GM15510 (cell line): ENCODE results near the gene KAT6B.

Experiments
- POLR2A ChIP-seq: IDR thresholded peaks from 3 replicates; pipeline ENCODE4 v1.6.1; 2011; ENCODE audit warnings: borderline replicate concordance; ENCODE audit not compliant: insufficient read length; ENCODE audit errors: extremely low read depth

Gene KAT6B

DNA sequence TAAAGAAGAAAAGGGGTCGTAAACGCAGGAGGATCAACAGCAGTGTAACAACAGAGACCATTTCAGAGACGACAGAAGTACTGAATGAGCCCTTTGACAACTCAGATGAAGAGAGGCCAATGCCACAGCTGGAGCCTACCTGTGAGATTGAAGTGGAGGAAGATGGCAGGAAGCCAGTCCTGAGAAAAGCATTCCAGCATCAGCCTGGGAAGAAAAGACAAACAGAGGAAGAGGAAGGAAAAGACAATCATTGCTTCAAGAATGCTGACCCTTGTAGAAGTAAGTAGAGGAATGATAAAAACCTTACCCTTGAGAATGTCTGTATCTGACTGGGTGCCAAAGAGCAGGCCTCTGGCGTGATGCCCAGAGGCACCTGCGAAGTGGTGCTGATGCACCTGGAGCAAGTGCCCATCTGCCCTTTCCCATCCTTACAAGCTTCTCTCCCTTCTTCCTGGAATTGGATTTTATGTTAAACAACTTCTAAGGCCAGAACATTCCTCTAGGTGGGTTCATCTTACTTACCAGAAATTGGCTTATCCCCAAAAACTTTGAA lies 198.6 kb downstream of the KAT6B start:
- no peak for TF ChIP-seq POLR2A

DNA sequence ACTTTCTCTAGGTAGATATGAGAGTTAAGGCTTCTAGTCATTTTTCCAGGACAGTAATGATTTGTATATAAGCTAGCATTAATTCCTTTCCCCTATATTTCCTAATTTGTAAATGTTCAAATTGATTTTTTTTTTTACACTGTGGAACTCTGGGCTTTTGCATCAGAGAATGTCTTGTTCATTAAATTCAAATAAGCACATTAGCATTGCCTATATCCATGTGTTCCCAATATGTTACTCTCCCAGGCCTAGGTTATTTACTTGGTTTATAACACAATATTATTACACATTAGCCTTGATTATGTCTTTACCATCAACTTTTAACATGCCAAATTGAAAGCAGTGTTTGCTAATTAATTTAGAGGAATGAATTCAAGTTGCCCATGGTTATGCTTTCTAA lies 201.6 kb downstream of the KAT6B start:
- no peak for TF ChIP-seq POLR2A

DNA sequence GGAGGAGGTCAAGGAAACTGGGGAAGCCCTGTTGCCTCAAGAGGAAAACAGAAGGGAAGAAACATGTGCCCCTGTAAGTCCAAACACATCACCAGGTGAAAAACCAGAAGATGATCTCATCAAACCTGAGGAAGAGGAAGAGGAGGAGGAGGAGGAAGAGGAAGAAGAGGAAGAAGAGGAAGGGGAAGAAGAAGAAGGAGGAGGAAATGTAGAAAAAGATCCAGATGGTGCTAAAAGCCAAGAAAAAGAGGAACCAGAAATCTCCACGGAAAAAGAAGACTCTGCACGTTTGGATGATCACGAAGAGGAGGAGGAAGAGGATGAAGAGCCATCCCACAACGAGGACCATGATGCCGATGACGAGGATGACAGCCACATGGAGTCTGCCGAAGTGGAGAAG lies 202.3 kb downstream of the KAT6B start:
- no peak for TF ChIP-seq POLR2A

DNA sequence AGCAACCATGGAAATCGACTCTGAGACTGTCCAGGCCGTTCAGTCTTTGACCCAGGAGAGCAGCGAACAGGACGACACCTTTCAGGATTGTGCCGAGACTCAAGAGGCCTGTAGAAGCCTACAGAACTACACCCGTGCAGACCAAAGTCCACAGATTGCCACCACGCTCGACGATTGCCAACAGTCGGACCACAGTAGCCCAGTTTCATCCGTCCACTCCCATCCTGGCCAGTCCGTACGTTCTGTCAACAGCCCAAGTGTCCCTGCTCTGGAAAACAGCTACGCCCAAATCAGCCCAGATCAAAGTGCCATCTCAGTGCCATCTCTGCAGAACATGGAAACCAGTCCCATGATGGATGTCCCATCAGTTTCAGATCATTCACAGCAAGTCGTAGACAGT lies 203.0 kb downstream of the KAT6B start:
- no peak for TF ChIP-seq POLR2A

DNA sequence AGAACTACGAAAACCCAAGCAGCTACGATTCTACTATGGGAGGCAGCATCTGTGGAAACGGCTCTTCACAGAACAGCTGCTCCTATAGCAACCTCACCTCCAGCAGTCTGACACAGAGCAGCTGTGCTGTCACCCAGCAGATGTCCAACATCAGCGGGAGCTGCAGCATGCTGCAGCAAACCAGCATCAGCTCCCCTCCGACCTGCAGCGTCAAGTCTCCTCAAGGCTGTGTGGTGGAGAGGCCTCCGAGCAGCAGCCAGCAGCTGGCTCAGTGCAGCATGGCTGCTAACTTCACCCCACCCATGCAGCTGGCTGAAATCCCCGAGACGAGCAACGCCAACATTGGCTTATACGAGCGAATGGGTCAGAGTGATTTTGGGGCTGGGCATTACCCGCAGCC lies 203.5 kb downstream of the KAT6B start:
- TF ChIP-seq POLR2A, result no peak

DNA sequence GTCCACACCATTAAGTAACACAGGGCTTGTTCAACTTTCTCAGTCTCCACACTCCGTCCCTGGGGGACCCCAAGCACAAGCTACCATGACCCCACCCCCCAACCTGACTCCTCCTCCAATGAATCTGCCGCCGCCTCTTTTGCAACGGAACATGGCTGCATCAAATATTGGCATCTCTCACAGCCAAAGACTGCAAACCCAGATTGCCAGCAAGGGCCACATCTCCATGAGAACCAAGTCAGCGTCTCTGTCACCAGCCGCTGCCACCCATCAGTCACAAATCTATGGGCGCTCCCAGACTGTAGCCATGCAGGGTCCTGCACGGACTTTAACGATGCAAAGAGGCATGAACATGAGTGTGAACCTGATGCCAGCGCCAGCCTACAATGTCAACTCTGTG lies 204.0 kb downstream of the KAT6B start:
- TF ChIP-seq POLR2A, result no peak

DNA sequence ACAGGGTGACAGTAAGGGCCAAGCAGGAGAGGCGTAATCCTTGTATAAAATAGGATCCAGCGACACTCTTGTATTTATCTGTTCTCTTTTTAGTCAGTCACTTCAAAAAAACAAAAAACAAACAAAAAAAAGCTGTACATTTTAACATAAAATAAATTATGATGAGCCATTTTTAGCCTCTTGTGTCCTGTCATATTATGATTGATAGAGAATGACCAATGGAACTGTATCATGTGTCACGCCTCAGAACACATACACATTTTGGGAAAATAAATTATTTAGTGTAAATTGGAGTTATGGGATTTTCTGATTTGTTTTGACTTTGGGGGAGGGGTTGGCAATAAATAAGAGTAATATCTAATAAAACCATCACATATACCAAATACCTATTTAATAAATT lies 205.7 kb downstream of the KAT6B start:
- no peak for TF ChIP-seq POLR2A

DNA sequence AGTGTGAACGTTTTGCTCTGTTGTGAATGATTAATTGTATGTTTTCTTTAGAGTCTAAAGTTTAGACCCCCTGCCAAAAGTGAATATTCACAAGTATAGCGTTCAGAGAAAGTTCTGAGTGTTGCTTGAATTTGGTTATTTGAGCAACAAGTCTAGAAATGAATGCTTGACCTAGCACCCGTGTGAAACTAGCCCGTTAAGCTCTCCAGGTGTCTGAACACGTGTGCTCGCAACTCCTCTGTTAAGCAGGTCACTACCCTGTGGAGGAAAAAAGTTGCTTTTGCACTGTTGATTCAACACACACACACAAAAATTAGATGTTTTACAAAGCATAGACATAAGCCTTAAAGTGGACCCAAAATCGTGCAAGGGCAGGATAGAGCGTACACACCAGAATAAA lies 206.4 kb downstream of the KAT6B start:
- no peak for TF ChIP-seq POLR2A

DNA sequence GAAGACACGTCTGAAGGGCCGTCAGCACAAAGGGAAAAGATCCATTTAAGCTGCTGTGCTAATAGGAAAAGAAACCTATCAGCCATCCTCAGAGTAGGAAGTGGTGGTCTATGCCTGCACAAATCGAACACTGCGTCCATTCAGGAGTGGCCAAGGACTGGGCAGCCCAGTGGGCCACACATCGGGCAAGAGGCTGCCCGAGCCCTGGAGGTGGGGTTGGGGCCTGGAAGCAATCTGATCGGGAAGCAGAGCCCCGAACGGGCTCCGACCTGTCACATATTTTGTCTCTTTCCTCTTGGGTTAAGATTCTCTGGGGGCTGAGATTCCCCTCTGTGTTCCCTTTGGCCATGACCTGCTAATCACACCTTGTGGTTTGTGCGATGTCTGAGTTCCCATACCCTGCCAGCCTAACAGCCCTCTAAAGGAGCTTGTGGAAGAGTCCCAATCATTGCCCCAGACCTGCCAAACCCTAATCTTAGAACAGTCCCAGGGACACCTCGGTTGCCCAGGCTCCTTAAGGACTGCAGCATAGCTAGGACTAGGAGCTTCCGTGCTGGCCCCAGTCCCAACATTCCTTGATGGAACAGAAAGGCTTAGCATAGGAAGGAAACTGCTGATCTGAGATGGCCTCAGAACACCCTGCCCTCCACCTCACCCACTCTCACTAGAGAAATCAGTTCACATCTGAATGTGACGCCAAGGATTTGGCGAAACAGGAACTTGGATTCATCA lies 207.2 kb downstream of the KAT6B start:
- TF ChIP-seq POLR2A, result no peak

DNA sequence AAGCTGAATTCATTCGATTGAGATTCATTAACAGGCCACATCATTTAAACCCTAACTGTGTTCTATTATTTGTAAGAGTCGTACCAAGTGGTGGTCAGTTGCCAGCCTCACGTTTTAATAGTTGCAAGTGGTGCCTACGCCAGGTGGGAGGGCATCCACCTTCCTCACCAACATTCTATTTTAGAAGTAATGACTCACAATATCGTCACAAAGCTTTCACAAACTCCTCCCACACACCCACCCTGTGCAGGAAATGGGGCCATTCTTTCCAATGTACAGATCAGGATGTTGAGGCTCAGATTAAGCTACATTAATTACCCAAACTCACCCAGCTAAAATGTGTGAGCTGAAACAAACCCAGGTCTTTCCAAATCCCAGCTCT lies 207.7 kb downstream of the KAT6B start:
- no peak for TF ChIP-seq POLR2A

DNA sequence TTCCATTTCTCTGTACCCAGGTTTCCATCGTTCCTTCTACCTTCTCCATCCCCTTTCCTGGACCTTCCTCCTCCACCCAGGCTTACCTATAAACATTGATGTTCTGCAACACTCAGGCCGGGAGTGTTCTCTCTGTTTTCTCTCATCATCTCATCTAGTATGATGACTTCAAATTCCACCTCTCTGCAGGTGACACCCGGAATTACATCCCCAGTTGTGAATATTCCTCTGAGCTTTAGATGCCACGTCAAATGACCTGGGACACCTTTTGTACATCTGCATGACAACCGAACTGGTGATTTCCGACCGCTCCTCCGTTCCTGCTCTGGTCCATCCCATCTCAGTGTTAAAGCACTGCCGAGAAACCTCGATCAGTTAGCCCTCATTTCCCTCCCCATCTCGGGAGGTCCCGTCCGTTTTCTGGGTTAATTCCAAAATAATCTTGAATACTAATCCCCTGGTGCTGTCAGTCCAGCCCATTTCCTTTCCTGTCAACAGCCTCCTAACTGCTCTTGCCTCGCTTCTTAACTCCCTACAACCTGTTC lies 208.4 kb downstream of the KAT6B start:
- no peak for TF ChIP-seq POLR2A

DNA sequence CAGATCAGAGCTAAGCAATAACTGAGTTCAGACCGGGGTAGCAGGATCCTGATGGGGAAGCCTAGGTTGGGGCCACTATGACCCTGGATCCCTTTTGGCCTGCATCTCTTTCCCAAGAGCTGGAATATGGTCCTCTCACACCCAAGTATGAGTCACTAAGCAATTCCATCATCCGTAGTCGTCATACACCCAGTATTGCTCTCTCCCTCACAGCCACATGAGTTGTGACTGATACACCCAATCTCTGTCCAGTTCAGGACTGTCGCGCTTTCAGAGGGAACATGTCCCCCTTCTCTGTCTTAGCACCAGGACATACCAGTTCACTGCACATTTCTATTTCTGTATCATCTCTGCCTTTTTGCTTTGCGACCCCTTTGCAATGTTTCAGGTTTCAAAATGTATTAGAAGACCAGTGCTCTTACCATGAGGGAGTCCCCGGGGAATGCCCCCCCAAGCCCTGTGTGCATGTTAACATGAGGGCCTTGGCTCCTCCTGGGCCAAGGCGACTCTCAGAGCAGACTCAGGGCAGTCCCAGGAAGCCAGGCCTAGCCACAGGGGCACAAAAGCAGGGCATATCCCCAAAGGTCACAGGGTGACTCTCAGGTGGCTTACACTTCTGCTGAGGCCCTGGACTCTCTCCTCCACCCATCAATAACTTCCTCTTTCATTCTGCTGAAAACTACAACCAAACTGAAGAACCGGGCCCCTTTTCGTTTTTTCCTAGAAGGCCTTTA lies 209.7 kb downstream of the KAT6B start:
- TF ChIP-seq POLR2A, result no peak

DNA sequence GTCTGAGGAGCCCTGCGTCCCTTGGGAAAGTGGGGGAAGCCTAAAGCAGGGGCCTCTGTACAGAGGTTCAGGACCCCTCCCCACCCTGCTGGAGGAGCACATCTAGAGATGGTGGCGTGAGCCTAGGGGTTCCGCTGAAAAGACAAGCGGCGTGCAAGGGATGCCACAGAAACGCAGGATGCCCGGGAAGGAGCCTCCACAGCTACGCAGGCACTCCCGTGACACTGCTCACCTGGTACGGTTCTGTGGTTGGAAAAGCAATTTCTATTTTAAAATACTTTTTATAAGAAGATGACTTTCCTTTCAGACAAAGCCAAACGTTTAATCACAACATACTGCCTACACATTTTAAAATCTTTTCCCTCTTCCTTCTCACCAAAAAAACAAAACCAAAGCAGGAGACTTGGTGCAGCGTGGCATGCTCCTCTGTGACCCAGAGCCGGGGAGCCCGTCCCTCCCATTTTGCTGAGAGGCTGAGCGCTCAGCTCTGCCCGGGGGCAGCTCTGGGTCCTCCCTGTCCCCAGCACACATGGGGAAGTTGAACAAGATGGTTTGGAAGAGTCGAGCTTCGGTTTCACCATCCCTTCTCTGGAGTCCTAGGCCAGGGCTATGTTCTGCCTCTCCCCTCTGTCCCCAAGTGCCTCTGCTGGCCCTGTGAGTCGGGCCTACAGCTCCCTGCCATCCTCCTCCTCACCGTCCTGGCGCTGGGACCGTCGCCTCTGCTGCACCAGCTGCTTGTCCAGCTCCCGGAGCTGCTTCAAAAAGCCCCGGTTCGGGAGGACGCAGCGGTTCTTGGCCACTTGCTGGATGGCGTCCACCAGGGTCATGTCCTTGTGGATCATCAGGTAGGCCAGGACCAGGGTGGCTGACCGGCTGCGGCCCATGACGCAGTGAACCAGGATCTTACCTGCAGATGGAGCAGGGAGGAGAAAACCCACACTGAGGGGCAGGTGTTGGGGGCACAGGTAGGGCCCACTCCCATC lies 211.1 kb downstream of the KAT6B start:
- no peak for TF ChIP-seq POLR2A

DNA sequence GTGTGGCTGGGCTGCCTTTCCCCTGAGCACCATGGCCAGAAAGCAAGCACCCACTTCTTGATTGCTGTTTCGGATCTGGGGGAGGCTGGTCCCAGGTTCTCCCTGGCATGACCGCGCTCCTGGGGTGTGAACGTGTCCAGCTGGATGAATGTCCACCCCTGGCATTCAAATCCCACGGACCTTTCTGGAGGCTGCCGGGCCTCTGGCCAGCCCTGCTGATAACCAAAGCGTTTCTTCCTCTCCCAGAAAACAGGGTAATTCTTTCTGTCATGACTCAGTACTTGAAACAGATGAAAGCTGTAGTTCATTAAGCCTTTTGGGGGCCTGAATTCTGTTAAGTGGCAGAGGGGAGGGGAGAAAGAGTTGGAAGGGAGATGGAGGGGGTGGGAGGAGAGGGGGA lies 211.9 kb downstream of the KAT6B start:
- no peak for TF ChIP-seq POLR2A
